IPS-20b (cell line): ENCODE data around the gene FUZ.
A peak's percentile ranks its signal among the peaks of the same experiment; 100 is the strongest.

ENCODE experiments used
- H3K27ac ChIP-seq: one replicate; pipeline ENCODE4 v1.5.1; 2013; ENCODE audit warnings: low read length
- H3K27me3 ChIP-seq: 2 replicates; pipeline ENCODE4 v1.6.1; 2013; ENCODE audit warnings: mild to moderate bottlenecking, low read length, inconsistent platforms; ENCODE audit not compliant: insufficient read depth
- H3K36me3 ChIP-seq: 2 replicates; pipeline ENCODE4 v1.6.1; 2013; ENCODE audit warnings: low read depth, mild to moderate bottlenecking, inconsistent platforms, low read length, moderate library complexity; ENCODE audit not compliant: insufficient read depth
- H3K4me1 ChIP-seq: 2 replicates; pipeline ENCODE4 v1.6.1; 2013; ENCODE audit warnings: mild to moderate bottlenecking, control low read depth, inconsistent platforms, low read length, moderate library complexity; ENCODE audit not compliant: insufficient read depth
- H3K4me3 ChIP-seq: 2 replicates; pipeline ENCODE4 v1.5.1; 2013; ENCODE audit warnings: mild to moderate bottlenecking, low read length, inconsistent platforms
- H3K9ac ChIP-seq: 2 replicates; pipeline ENCODE4 v1.6.1; 2013; ENCODE audit warnings: low read depth, mild to moderate bottlenecking, inconsistent platforms, low read length, moderate library complexity
- H3K9me3 ChIP-seq: 2 replicates; pipeline ENCODE4 v1.6.1; 2013; ENCODE audit warnings: mild to moderate bottlenecking, low read depth, low read length, inconsistent platforms; ENCODE audit not compliant: insufficient read depth

Gene FUZ

GRCh38 chr19:49849433-49850220 is 36.5 kb upstream of the FUZ start:
- Histone ChIP-seq H3K9me3 (no peaks in the 10 kb centered on the region), H3K27me3 (no peaks in the 10 kb centered on the region), H3K27ac (no peak overlapping the region), H3K4me3 (peak overlapping the region; percentile 90), H3K9ac (peak overlapping the region; percentile 42; the same call in 1 of the 2 replicates), H3K4me1 (peaks cover 7% of the 10 kb centered on the region; the same call in 1 of the 2 replicates), H3K36me3 (peaks cover 20% of the 10 kb centered on the region)

GRCh38 chr19:49848938-49849337 is 35.8 kb upstream of the FUZ start:
- H3K4me3 ChIP-seq: no peak overlapping the region
- no peak overlapping the region for H3K27ac ChIP-seq
- peaks cover 7% of the 10 kb centered on the region; the same call in 1 of the 2 replicates for H3K4me1 ChIP-seq
- peaks cover 16% of the 10 kb centered on the region for H3K36me3 ChIP-seq
- H3K27me3 ChIP-seq: no peaks in the 10 kb centered on the region
- no peak overlapping the region for H3K9ac ChIP-seq
- H3K9me3 ChIP-seq: no peaks in the 10 kb centered on the region

- H3K9ac ChIP-seq: no peak overlapping the region
- peaks cover 7% of the 10 kb centered on the region; the same call in 1 of the 2 replicates for H3K4me1 ChIP-seq
- H3K27ac ChIP-seq: no peak overlapping the region
- peaks cover 16% of the 10 kb centered on the region for H3K36me3 ChIP-seq
- no peak overlapping the region for H3K4me3 ChIP-seq
- no peaks in the 10 kb centered on the region for H3K27me3 ChIP-seq
- no peaks in the 10 kb centered on the region for H3K9me3 ChIP-seq
These were observed 34.9 kb upstream of the FUZ start for GRCh38 chr19:49847731-49848696.

GRCh38 chr19:49846408-49846807 is 33.3 kb upstream of the FUZ start:
- Histone ChIP-seq H3K27ac (no peak overlapping the region), H3K9ac (no peak overlapping the region), H3K4me3 (no peak overlapping the region), H3K4me1 (no peaks in the 10 kb centered on the region), H3K27me3 (no peaks in the 10 kb centered on the region), H3K36me3 (peaks cover 5% of the 10 kb centered on the region; the same call in 1 of the 2 replicates), H3K9me3 (no peaks in the 10 kb centered on the region)

- peaks cover 5% of the 10 kb centered on the region; the same call in 1 of the 2 replicates for H3K36me3 ChIP-seq
- H3K9ac ChIP-seq: no peak overlapping the region
- H3K27ac ChIP-seq: no peak overlapping the region
- H3K9me3 ChIP-seq: no peaks in the 10 kb centered on the region
- no peaks in the 10 kb centered on the region for H3K4me1 ChIP-seq
- no peak overlapping the region for H3K4me3 ChIP-seq
- no peaks in the 10 kb centered on the region for H3K27me3 ChIP-seq
These were observed 32.3 kb upstream of the FUZ start for GRCh38 chr19:49845414-49845813.

- Histone ChIP-seq H3K4me1 (no peaks in the 10 kb centered on the region), H3K27ac (no peak overlapping the region), H3K4me3 (no peak overlapping the region), H3K27me3 (no peaks in the 10 kb centered on the region), H3K9ac (no peak overlapping the region), H3K9me3 (no peaks in the 10 kb centered on the region), H3K36me3 (peaks cover 11% of the 10 kb centered on the region)
These were observed 31.3 kb upstream of the FUZ start for GRCh38 chr19:49844138-49845095.

- Histone ChIP-seq H3K4me1 (no peaks in the 10 kb centered on the region), H3K27ac (no peak overlapping the region), H3K9me3 (no peaks in the 10 kb centered on the region), H3K36me3 (peaks cover 17% of the 10 kb centered on the region), H3K4me3 (no peak overlapping the region), H3K9ac (no peak overlapping the region), H3K27me3 (no peaks in the 10 kb centered on the region)
These were observed 30.2 kb upstream of the FUZ start for GRCh38 chr19:49843265-49843664.

- Histone ChIP-seq H3K27ac (no peak overlapping the region), H3K9me3 (no peaks in the 10 kb centered on the region), H3K36me3 (peaks cover 37% of the 10 kb centered on the region), H3K27me3 (no peaks in the 10 kb centered on the region), H3K4me3 (no peak overlapping the region), H3K4me1 (no peaks in the 10 kb centered on the region), H3K9ac (no peak overlapping the region)
These were observed 27.7 kb upstream of the FUZ start for GRCh38 chr19:49840736-49841249.

GRCh38 chr19:49840321-49840720 is 27.2 kb upstream of the FUZ start:
- H3K27ac ChIP-seq: no peak overlapping the region
- H3K36me3 ChIP-seq: peaks cover 42% of the 10 kb centered on the region
- H3K4me1 ChIP-seq: no peaks in the 10 kb centered on the region
- H3K27me3 ChIP-seq: no peaks in the 10 kb centered on the region
- H3K9me3 ChIP-seq: no peaks in the 10 kb centered on the region
- no peak overlapping the region for H3K4me3 ChIP-seq
- no peak overlapping the region for H3K9ac ChIP-seq

GRCh38 chr19:49839713-49840112 is 26.6 kb upstream of the FUZ start:
- H3K36me3 ChIP-seq: peaks cover 48% of the 10 kb centered on the region
- no peak overlapping the region for H3K27ac ChIP-seq
- H3K9ac ChIP-seq: no peak overlapping the region
- H3K4me3 ChIP-seq: no peak overlapping the region
- H3K4me1 ChIP-seq: no peaks in the 10 kb centered on the region
- no peaks in the 10 kb centered on the region for H3K27me3 ChIP-seq
- no peaks in the 10 kb centered on the region for H3K9me3 ChIP-seq
